ENCODE data around the gene POMT2.
"Not testable (repeated sequence)": the region's sequence is repeated elsewhere in the genome, so short reads cannot be mapped to it uniquely, and the experiment has no call there.

POMT2 gene

DNA sequence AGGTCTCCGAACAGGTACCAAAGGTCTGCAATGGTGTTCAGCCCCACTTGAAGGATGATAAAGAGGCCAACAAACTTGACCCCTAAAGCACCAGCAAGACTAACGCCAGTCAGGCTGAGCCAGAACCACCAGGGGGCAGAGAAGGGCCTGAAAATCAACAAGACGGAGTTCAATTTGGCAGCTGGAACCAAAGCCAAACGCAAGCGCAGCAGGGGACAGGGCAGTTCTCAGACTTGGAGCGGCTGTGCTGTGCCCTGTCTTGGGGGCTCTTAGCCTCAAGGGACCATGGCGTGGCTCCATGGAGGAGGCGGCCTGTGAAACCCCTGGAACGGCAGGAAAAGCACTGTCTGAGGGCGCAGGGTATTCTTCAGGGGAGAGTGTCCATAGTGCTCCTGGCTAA lies 19.6 kb downstream of the POMT2 start:
- peak; percentile 77 for DNase-seq

DNA sequence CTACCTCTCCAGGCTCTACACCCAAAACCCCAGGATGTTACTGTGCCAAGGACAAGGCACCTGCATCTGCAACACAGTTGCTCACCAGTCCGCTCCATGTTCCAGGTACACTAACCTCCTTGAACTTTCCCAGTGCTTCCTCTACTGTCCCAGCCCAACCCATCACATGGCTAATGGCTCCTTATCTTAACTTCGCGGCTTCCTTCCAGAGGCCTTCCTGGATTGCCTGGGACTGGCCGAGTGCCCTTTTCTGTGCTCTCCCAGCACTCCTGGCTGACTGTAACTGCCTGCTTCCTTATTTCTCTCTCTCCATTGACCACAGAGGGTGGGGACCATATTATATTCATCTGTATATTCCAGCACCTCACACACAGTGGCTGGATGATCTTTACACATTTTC lies 20.9 kb downstream of the POMT2 start:
- DNase-seq, result no peak

DNA sequence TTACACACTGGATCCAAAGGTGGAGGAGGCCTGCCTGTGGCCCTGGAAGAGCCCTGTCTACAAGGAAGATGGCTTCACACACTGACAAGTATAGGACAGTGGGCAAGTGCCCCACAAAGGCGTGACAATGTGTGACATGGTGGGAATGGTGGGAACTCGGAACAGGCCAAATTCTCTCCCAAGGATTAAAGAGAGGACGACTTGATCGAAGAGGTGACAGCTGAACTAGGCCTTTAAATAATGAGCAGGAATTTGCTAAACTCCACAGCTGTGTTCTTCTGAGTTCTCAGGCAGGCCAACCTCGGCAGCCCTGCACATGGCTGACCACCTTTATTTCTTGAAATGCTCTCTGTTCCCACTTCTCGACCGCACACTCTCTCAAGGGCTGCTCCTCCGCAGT lies 23.8 kb downstream of the POMT2 start:
- no peak for DNase-seq

DNA sequence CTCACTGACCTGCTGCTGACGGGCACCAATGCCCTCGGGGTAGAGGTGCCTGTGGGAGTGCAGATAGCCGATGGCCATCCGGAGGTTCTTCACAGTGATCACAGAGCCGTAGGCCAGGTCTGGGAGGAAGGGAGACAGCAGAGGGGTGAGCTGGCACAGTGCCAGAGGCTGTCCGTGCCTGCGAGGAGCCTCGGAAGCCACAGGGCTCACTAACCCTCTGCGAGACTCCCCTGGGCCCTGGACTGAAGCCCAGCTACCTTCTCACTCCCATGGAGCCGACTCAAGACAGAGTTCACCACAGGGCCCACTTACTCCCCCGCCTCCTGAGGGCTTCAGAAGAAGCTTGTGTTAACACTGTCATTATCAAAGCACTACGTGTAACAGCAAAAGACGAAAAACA lies 24.5 kb downstream of the POMT2 start:
- no peak for DNase-seq

DNA sequence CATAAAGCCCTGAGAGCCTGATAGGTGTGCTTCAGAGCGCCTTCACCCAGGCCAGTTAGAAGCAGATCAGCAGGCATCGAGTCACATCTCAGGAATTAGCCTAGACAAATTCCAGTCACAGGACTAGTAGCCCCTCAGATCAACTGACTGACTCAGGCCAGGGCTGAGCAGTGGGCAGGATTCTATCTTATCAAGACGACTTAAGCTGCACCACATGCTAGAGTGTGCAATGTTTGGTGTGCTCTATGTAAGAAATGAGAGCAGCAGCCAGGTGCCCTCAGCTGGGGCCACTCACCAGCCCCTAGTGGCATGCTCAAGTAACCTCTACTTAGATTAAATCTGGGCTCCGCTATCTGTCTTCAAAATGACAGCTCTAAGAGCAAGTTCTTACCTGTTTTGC lies 30.0 kb downstream of the POMT2 start:
- peak; percentile 15 for DNase-seq

DNA sequence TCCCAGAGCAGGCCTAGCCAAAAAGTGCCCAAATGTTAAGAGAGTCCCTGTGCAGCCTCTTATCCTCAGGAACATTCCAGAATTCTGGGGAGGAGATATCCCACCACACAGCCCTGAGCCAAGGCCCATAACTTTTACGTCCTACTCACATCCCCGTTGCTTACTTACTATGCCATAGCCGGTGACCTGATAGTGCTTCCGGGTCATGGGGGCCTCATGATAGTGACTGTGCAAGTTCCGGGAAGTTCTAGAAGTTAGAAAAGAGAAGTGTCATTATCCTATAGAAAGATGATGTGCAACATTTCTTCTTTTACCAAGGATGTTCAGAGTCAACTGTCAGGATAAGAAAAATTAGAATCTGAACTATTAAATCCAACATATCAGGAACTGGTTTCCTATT lies 34.1 kb downstream of the POMT2 start:
- DNase-seq, result no peak

DNA sequence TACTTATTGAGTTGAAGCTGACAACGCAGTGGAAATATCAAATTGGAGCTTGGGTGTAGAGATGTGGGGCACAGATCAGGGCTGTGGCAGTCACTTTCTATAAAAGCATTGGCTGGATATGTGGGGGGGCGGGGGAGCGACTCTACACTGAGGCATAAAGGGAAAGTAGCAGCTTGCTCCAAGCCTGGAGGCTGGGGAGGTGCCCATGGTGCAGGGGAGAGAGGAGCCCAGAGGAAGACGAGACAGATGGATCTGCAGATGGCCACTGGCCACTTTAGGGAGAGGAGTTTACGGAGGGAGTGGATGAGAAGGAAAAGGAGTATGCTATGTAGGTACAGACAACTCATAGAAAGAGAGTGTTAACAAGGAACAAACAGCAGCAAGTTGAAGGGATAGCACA lies 36.2 kb downstream of the POMT2 start:
- no peak for DNase-seq

DNA sequence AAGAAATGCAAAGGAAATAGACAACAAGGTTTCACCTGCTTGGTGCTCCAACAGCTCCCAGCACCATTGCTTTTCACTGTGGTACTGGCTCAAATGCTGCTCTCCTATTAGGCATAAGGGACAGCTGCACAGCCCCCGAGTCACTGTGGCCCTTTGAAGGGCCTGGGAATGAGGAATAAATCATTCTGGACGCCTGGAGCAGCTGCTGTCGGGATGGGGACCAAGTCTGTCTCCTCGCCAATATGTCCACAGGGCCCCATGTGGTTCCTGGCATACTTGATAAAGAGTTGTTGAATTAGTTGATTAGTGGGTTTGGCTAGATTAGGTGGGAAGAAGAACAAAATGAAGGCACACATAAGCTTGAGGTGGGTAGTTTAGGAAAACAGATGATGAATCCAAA lies 36.6 kb downstream of the POMT2 start:
- DNase-seq, result no peak

DNA sequence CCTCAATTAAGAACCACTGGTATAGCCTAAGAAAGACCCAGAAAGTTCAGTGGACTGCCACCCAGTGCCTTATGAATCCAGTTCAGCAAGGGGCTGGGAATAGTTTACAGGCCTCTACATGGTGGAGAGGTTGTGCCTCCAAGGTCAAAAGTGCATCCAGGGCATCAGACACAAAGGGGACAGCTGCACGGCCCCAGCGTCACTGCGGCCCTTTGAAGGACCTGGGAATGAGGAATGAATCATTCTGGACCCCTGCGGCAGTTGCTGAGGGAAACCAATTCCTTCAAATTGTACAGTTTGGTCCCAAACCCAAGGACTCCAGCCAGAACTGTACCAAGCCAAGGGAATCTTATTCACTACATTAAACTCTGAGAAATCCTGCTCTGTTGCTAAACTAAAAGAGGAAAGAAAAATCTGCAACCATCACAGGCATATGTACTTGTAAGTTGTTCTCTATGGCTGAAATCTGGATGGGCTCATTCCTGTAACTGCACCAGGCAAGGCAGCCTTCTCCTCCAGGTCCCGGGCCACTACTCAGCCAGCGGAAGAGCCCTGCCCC lies 38.8 kb downstream of the POMT2 start:
- no peak for DNase-seq

DNA sequence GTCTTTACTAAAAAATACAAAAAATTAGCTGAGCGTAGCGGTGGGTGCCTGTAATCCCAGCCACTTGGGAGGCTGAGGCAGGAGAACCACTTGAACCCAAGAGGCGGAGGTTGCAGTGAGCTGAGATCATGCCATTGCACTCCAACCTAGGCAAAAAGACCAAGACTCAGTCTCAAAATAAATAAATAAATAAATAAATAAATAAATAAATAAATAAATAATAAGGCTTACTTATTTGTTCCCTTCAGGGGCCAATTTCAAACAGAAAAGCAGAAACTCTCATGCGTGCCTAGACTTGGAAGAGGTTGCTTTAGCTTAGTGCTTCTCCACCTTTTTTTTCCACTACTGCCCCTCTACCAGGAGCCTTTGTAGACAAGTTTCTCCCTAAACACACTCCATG lies 39.8 kb downstream of the POMT2 start:
- DNase-seq, result not testable (repeated sequence)

DNA sequence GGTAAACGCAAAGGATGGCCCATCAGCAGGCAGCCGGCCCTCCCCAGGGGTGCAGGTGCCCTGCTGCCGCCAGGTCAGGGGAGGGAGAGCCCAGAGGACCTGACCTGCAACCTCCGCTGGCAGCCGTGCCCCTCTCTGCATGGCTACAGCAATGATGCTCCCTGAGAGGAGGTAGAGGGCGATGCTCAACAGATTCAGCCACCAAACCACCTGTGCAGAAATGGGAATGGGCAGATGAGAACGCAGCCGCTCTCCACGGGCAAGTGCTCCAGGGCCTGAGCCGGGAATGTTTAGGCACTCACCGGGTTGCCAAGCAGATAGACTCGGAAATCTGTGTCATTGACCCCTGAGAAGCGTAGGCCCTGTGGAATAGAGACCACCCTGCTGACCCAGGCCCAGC lies 41.0 kb downstream of the POMT2 start:
- no peak for DNase-seq

DNA sequence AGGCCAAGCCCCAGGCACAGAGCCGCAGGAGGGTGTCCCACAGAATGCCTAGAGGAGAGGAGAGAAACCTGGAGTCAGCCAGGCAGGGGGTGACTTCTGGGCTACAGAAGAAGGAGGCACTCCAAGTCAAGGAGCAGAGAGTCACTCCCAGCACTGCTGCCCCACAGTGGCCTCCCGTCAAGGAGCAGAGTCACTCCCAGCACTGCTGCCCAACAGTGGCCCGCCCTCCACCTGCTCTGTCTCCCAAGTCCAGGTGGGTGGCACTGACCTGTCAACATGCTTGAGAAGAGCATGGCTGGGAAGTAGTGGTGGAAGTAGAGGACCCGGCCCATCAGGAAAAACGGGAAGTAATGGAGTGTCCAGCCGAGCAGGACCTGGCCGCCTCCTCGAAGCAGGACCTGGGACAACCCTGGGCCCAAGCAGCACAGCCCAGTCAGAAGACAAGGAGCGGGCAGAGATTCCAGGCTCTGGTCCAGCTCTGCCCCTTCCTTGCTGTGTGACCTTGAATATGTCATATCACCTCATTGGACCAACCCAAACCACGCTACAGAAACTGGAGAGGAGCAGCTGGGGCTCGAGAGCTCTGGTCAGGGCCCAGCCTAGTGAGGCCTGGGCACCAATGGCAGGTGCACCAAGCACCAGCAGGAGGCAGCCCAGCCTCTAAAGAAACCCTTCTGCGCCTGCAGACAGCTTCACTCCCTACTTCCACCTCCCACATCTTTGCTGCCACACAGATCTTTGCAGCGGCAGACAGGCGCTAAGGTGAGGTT lies 42.0 kb downstream of the POMT2 start:
- no peak for DNase-seq

DNA sequence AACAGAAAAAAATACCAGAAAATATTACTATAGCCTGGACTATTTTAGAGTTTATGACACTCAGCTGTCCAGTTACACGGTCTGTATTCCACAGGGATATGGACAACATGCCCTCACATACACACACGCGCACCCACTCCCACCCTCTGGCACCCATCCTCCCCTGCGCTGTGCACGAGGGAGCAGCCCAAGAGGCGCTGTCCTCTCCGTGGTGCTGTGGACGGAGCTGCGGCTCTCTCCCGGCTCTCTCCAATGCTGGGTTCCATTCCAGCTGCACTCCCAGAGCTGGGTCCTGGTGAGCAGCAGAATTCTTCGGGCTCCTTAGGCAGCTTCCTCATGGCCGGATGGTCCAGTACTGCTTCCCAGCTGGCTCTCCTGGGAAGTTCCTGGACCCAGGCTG lies 43.7 kb downstream of the POMT2 start:
- DNase-seq, result no peak

DNA sequence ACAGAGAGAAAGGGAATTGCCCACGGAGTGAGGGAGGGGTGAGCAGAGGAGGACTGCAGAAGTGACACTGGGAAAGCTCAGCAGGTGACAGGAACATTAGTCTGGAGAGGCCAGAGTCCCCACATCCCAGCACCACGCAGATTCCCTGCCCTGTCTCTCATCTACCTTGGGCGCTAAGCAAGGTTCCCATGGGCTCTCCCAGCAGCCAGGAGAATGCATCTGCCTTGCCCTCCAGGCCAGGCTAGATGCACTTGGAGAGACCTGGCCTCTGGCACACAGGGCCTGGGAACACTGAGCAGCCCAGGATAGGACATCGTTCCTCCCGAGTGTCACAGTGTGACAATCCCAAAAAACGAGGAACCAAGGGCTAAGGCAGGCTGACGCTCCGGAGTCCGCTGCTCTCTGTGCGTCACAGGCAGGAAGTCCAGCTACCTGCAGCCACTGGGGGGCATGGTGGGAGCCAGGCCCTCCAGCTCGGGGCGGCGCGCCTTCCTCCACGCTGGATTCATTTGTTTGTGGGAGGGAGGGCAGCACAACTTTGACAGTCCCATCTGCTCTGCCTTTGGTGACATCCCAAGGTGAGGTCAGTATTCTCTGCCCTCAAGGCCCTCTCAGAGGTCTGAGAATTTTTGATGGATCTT lies 44.3 kb downstream of the POMT2 start:
- DNase-seq, result no peak

DNA sequence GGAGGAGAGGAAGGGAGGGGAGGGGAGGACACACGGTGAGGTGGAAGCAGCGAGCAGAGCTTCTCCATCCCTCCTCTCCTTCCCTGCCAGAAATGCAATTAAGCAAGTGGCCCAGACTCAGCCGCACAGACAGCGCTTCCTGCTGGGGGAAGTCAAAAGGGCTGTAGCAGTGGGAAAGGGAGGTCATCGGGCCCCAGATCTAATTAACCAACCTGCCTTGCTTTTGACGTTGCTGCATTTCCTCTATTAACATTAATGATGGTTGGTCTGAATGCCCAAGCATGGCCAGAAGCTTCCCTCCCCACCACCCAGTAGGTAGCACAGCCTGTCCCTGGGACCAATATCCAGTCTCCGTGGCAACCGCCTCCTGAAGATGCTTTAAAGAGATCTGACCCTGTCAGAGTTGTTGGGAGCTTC lies 45.1 kb downstream of the POMT2 start:
- no peak for DNase-seq

DNA sequence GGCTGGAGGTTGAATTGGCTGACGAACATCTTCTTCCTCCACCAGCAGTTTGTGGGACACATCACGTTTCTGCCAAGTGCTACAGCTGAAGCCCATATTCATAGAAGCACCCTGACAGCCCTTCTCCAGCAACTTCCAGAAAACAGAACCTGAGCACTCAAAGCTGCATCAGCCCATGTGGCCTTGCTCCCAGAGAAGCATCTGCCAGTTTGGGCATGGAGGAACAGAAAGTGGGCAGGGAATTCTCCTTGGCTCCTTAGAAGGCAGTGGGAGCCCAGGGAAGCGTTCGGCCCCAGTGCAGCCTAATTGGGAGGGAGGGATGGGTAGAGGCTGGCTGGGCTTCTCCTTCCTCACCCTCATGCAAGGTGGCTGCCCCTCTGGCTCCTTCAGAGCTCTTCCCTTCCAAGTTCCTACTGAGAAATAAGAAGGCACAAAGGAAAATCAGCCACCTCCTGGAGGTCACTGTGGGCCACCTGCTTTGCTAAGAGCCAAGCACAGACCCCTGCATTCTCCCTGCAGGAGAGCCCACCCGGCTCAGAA lies 45.6 kb downstream of the POMT2 start:
- DNase-seq, result no peak

DNA sequence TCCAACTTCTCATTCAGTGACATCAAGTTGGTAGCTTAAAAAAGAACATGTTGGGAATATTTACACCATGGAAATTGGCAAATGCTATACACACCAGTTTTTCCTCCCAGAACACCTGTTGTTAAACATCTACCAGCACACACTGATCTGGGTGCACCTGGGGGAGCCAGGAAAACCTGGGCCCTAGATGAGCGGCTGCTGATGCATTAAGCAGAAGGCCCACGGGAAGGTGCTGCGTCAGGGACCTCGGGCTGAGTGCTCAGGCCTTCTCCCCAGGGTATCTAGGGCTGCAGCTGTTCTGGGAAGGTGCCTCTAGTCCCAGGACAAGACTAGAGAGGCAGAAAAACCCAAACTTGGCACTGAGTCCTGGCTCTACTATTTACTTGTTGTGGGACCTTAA lies 46.9 kb downstream of the POMT2 start:
- no peak for DNase-seq

DNA sequence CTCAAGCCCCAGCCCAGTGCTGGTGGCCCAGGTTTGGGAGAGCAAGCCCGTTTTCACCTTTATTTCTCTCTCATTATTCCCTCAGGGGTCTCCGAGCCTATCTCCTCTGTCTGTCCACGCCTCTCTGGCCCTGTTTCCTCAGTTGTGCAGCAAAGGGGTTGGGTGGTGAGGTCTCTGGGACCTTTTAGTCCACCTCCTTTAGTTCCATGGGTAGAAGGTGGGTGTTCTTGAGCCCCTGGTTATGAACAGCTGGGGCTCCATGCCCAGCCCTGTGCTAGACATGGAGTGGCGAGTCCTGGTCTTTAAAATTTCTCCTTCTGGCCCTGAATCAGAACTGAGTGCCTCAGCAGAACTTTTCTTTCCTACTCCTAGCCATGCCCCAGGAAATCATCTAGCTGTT lies 48.4 kb downstream of the POMT2 start:
- no peak for DNase-seq

DNA sequence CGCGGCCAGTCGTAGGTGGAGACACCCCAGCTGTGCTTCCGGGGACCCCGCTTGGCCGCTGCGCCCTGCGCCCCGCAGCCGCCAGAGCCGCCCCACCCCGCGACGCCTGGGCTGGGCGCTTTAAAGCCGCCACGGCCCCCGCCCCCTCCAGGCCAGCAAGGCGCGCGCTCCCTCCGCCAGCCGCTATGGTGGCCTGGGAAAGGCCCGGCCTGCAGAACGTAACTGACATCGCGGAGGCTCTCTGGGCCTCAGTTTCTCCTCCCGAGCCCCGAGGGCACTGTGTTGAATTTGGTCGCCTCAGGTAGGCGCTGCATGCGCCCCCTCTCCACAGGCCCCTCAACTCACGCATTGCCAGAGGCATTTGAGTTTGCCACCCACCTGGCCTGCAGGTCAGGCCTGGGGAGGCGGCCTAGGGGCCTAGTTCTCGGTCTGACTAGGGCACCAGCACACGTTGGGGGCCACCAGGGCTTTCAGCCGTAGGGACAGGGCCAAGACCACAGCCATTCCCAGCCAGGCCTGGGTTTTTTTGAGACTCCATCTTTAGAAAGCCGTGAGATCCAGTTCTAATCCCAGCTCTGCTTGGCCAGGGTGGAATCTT lies 49.5 kb downstream of the POMT2 start, which contains the start of gene NGB:
TSS of gene NGB (minus strand) at position 94 of the 598 bp plus-strand sequence. CDS start 269 bp downstream, outside the sequence.
- DNase-seq, result no peak

DNA sequence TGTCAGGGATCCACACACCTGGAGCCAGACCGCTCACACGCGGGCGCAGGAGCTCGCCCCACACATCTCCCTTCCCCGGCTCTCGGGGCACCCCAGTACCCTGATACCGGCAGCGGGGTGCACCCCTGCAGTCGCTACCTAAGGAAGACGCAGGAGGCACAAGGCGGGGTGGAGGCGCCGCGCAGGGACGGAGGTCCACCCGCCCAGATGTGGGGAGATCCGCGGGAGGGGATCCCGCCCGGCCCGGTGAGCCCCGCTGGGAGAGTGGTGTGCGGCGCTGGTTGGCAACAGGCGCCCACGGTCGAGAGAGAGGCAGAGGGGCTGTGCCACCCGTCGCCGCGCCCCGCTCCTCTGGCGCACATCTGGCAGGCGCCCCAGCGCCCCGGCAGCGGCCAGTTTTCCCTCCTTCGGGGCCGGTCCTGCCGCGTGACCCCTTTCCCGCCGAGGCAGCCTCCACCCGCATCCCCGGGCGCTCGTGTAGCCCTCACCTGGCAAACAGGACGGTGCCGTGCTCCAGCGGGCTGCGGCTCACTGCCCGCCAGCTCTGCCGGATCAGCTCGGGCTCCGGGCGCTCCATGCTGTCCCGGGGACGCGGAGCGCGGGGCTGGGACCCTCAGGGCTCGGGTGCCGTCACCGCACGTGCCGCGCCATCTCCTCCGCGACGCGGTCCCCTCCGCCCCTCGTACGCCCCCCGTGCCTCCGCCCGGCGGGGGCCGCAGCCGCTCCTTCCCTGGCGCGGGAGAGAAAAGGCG lies 50.1 kb downstream of the POMT2 start:
- no peak for DNase-seq

DNA sequence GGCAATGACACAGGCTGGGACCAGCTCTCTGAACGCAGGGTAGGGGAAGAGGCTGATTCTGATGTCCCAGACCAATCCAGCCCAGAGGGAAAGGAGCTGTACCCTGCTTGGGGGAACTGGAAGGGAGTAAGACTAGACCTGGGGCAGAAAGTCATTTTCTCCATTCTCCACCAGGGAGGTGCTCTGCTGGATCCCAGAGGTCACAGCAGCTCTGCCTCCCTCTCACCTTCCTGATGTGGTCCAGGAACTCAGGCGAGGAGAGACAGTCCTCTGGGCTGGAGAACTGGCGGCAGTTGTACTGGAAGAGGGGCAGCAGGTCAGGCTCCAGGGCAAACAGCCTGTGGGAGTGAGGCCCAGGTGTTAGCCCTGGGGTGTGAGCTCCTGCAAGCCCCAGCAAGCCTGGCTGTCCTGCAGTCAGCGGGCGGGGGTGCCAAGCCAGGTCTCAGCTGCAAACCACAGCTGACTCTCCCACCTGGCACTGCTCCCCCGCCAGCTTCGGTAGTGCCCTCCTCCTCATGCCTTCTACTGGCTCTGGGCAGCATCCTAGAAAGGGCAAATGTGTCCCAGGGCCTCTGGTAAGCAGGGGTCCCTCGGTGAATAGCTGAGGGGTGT lies 51.6 kb downstream of the POMT2 start:
- DNase-seq, result no peak

Data from fibroblast of skin of back (primary cell).